ENCODE data around the gene SLC15A3.

Gene SLC15A3

DNA sequence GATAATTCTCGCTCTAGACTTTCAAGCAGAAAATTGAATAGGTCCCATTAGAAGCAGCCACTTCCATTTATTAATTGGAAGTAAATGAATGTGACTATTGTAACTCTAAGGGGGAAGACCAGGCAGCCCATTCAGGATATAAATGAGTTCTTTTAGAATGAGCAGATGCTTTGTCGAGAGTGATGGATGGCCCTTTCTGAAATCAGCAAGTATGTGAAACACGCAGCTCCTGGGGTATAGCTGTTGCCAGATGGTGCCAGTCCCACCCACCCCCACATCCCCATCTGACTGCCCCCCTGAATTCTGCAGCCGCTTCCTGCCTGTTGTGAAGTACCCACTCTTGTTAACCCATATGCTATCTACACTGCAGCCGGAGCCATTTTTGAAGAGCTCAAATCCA is 3.7 kb downstream of the SLC15A3 start:
- peaks cover 0 to 17% (median 3%) of the 10 kb centered on the region in 3 experiments for H3K27me3 ChIP-seq (ENCODE audit: control insufficient read depth in 3 of 3, insufficient read depth in 3 of 3, low read depth in 1 of 3, low read length in 3 of 3)
- H4K8ac ChIP-seq (ENCODE audit: low read depth, low read length): no peak overlapping the region
- no peak overlapping the region for H3K23ac ChIP-seq (ENCODE audit: low read depth, low read length, poor library complexity)
- DNase-seq (ENCODE audit: low spot score): no peak
- no peak overlapping the region for H3K4me3 ChIP-seq (ENCODE audit: low read length in 2 of 2)
- H3K14ac ChIP-seq (ENCODE audit: low read length): no peak overlapping the region
- peak overlapping the region; percentile 1 for H2AK5ac ChIP-seq (ENCODE audit: low read depth, low read length)
- peaks cover 2% of the 10 kb centered on the region for H3K79me1 ChIP-seq (ENCODE audit: low read depth, low read length)
- H3K18ac ChIP-seq (ENCODE audit: low read length): peak overlapping the region; percentile 1
- peaks cover 21 to 22% of the 10 kb centered on the region in 2 donors for H3K4me1 ChIP-seq (ENCODE audit: control insufficient read depth in 2 of 2, insufficient read depth in 1 of 2, low read depth in 1 of 2, low read length in 2 of 2)
- H3K4me2 ChIP-seq (ENCODE audit: insufficient read depth, low read length, poor library complexity, severe bottlenecking): no peak overlapping the region
- H2BK15ac ChIP-seq (ENCODE audit: low read length): no peak overlapping the region
- H3K9ac ChIP-seq (ENCODE audit: low read depth, low read length, poor library complexity): no peak overlapping the region
- H2BK5ac ChIP-seq (ENCODE audit: low read length): no peak overlapping the region
- no peak overlapping the region for H2BK12ac ChIP-seq (ENCODE audit: low read length)
- peak overlapping the region; percentile 8 for H3K27ac ChIP-seq (replicated peaks; ENCODE audit: low read length)
- no peaks in the 10 kb centered on the region for H3K36me3 ChIP-seq (replicated peaks in 1 of 2; ENCODE audit: control insufficient read depth in 2 of 2, insufficient read depth in 2 of 2, low read length in 2 of 2)
- no peak overlapping the region for H2AFZ ChIP-seq (ENCODE audit: low read length)
- no peak overlapping the region for H4K91ac ChIP-seq (ENCODE audit: low read depth, low read length, poor library complexity)
- H2BK120ac ChIP-seq (ENCODE audit: low read depth, low read length): no peak overlapping the region
- H3K9me3 ChIP-seq (replicated peaks in 1 of 2; ENCODE audit: control insufficient read depth in 2 of 2, insufficient read depth in 1 of 2, low read depth in 1 of 2, low read length in 2 of 2): no peaks in the 10 kb centered on the region
- no CpG with 5 or more reads among the region's 5 CpGs for WGBS, 2 donors (ENCODE audit: extremely low coverage in 2 of 2, insufficient read length in 2 of 2, insufficient replicate concordance in 1 of 2)
- no peak overlapping the region for H3K4ac ChIP-seq (ENCODE audit: low read length)

DNA sequence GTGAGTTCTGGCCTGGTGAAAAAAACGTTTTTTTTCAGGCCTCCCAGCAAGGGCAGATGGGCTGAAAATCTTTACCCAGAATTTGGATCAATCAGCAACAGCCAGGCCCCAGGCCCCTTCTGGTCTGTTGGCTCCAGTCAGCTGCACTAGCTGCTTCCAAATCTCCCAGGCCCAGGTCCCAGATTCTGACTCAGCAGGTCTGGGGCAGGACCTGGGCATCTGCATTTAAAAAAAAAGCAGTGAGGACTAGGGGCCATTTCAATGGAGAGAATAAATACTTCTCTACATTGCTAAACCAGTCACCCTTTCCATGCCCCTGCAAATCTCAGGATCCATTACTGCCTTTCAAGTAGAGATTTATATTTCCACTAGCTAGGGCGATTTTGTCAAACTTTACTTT is 4.3 kb downstream of the SLC15A3 start:
- Histone ChIP-seq H2AK5ac (ENCODE audit: low read depth, low read length) (no peak overlapping the region), H3K23ac (ENCODE audit: low read depth, low read length, poor library complexity) (no peak overlapping the region), H2BK120ac (ENCODE audit: low read depth, low read length) (no peak overlapping the region), H2BK15ac (ENCODE audit: low read length) (no peak overlapping the region), H3K4ac (ENCODE audit: low read length) (no peak overlapping the region), H2AFZ (ENCODE audit: low read length) (no peak overlapping the region), H2BK5ac (ENCODE audit: low read length) (no peak overlapping the region), H3K9me3 (replicated peaks in 1 of 2; ENCODE audit: control insufficient read depth in 2 of 2, insufficient read depth in 1 of 2, low read depth in 1 of 2, low read length in 2 of 2) (no peaks in the 10 kb centered on the region), H3K36me3 (replicated peaks in 1 of 2; ENCODE audit: control insufficient read depth in 2 of 2, insufficient read depth in 2 of 2, low read length in 2 of 2) (no peaks in the 10 kb centered on the region), H3K9ac (ENCODE audit: low read depth, low read length, poor library complexity) (peak overlapping the region; percentile 25), H4K8ac (ENCODE audit: low read depth, low read length) (no peak overlapping the region), H3K27me3 (ENCODE audit: control insufficient read depth in 3 of 3, insufficient read depth in 3 of 3, low read depth in 1 of 3, low read length in 3 of 3) (peaks cover 0 to 17% (median 3%) of the 10 kb centered on the region in 3 experiments), H2BK12ac (ENCODE audit: low read length) (no peak overlapping the region), H3K4me1 (ENCODE audit: control insufficient read depth in 2 of 2, insufficient read depth in 1 of 2, low read depth in 1 of 2, low read length in 2 of 2) (peaks cover 21 to 22% of the 10 kb centered on the region in 2 donors), H3K18ac (ENCODE audit: low read length) (no peak overlapping the region), H3K27ac (replicated peaks; ENCODE audit: low read length) (peak overlapping the region; percentile 67), H3K4me2 (ENCODE audit: insufficient read depth, low read length, poor library complexity, severe bottlenecking) (no peak overlapping the region), H3K14ac (ENCODE audit: low read length) (no peak overlapping the region), H4K91ac (ENCODE audit: low read depth, low read length, poor library complexity) (no peak overlapping the region), H3K79me1 (ENCODE audit: low read depth, low read length) (peaks cover 2% of the 10 kb centered on the region), H3K4me3 (ENCODE audit: low read length in 2 of 2) (no peak overlapping the region)
- WGBS, 2 donors (ENCODE audit: extremely low coverage in 2 of 2, insufficient read length in 2 of 2, insufficient replicate concordance in 1 of 2): no CpG with 5 or more reads among the region's 2 CpGs
- no peak for DNase-seq (ENCODE audit: low spot score)

DNA sequence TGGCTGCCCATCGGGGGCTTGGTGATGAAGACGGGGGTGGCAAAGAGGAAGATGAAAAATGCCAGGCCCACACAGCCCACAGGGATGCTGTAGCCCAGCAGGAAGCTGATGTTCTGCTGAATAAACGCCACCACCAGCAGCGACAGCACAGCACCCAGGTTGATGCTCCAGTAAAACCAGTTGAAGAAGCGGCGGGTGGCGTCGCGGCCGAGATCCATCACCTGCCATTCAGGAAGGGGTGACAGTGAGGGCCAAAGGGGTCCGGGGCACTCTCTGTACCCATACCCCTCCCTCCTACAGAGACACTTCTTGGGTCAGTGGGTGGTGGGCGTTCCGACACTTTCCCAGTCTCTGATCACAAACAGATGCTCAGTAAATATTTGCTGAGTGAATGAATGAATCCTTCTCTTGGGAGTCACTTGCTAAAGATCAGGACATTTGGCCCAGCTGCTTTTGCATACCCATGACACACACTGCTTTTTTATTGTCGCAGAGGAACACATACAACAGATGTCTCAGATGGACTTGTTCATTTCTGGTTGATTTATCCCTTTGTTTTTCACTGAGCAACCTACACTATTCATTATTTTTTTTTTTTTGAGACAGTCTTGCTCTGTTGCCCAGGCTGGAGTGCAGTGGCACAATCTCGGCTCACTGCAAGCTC is 5.2 kb downstream of the SLC15A3 start:
- WGBS, 2 donors (ENCODE audit: extremely low coverage in 2 of 2, insufficient read length in 2 of 2, insufficient replicate concordance in 1 of 2): no CpG with 5 or more reads among the region's 15 CpGs
- no peak overlapping the region for H3K4ac ChIP-seq (ENCODE audit: low read length)

DNA sequence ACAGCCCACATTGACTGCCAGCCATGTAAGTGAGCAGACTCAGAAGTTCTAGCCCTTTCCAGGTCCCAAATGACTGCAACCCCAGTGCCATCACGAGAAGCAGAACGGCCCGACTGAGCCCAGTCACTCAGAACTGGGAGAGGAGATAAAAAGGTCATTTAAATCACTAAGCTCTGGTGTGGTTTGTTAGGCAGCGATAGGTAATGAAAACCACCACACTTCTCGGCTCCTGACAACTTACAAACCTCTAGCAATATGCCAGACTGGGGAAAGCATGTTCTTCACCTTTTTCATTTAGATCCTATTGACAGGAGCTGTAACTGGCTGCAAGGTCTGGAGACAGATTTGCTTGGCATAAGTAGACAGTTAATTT is 6.7 kb downstream of the SLC15A3 start:
- no CpG with 5 or more reads among the region's 5 CpGs for WGBS, 2 donors (ENCODE audit: extremely low coverage in 2 of 2, insufficient read length in 2 of 2, insufficient replicate concordance in 1 of 2)

More for the DNA sequence above, 5.2 kb downstream of the SLC15A3 start:
- Histone ChIP-seq H2BK120ac (ENCODE audit: low read depth, low read length) (no peak overlapping the region), H3K9ac (ENCODE audit: low read depth, low read length, poor library complexity) (no peak overlapping the region), H3K18ac (ENCODE audit: low read length) (peak overlapping the region; percentile 72), H4K8ac (ENCODE audit: low read depth, low read length) (no peak overlapping the region), H2BK5ac (ENCODE audit: low read length) (no peak overlapping the region), H2AFZ (ENCODE audit: low read length) (no peak overlapping the region), H3K27ac (replicated peaks; ENCODE audit: low read length) (no peak overlapping the region), H4K91ac (ENCODE audit: low read depth, low read length, poor library complexity) (no peak overlapping the region), H3K9me3 (replicated peaks in 1 of 2; ENCODE audit: control insufficient read depth in 2 of 2, insufficient read depth in 1 of 2, low read depth in 1 of 2, low read length in 2 of 2) (no peaks in the 10 kb centered on the region), H3K23ac (ENCODE audit: low read depth, low read length, poor library complexity) (no peak overlapping the region), H3K79me1 (ENCODE audit: low read depth, low read length) (peaks cover 2% of the 10 kb centered on the region), H3K4me1 (ENCODE audit: control insufficient read depth in 2 of 2, insufficient read depth in 1 of 2, low read depth in 1 of 2, low read length in 2 of 2) (peaks cover 15 to 16% of the 10 kb centered on the region in 2 donors), H2BK15ac (ENCODE audit: low read length) (peak overlapping the region; percentile 60), H2AK5ac (ENCODE audit: low read depth, low read length) (no peak overlapping the region), H3K27me3 (ENCODE audit: control insufficient read depth in 3 of 3, insufficient read depth in 3 of 3, low read depth in 1 of 3, low read length in 3 of 3) (peaks cover 0 to 16% (median 3%) of the 10 kb centered on the region in 3 experiments), H3K4me2 (ENCODE audit: insufficient read depth, low read length, poor library complexity, severe bottlenecking) (no peak overlapping the region), H3K4me3 (ENCODE audit: low read length in 2 of 2) (no peak overlapping the region), H3K36me3 (replicated peaks in 1 of 2; ENCODE audit: control insufficient read depth in 2 of 2, insufficient read depth in 2 of 2, low read length in 2 of 2) (no peaks in the 10 kb centered on the region), H3K14ac (ENCODE audit: low read length) (no peak overlapping the region), H2BK12ac (ENCODE audit: low read length) (no peak overlapping the region)
- no peak for DNase-seq (ENCODE audit: low spot score)

More for the DNA sequence above, 6.7 kb downstream of the SLC15A3 start:
- H3K27me3 ChIP-seq (ENCODE audit: control insufficient read depth in 3 of 3, insufficient read depth in 3 of 3, low read depth in 1 of 3, low read length in 3 of 3): peaks cover 0 to 3% (median 0%) of the 10 kb centered on the region in 3 experiments
- H3K4me1 ChIP-seq (ENCODE audit: control insufficient read depth in 2 of 2, insufficient read depth in 1 of 2, low read depth in 1 of 2, low read length in 2 of 2): peaks cover 11 to 13% of the 10 kb centered on the region in 2 donors
- no peak overlapping the region for H3K4ac ChIP-seq (ENCODE audit: low read length)
- no peak overlapping the region for H2BK5ac ChIP-seq (ENCODE audit: low read length)
- H2AFZ ChIP-seq (ENCODE audit: low read length): no peak overlapping the region
- H2BK15ac ChIP-seq (ENCODE audit: low read length): no peak overlapping the region
- no peak overlapping the region for H3K9ac ChIP-seq (ENCODE audit: low read depth, low read length, poor library complexity)
- no peak overlapping the region for H2BK12ac ChIP-seq (ENCODE audit: low read length)
- H3K23ac ChIP-seq (ENCODE audit: low read depth, low read length, poor library complexity): no peak overlapping the region
- no peaks in the 10 kb centered on the region for H3K79me1 ChIP-seq (ENCODE audit: low read depth, low read length)
- no peak for DNase-seq (ENCODE audit: low spot score)
- H3K4me3 ChIP-seq (ENCODE audit: low read length in 2 of 2): no peak overlapping the region
- no peak overlapping the region for H2BK120ac ChIP-seq (ENCODE audit: low read depth, low read length)
- H2AK5ac ChIP-seq (ENCODE audit: low read depth, low read length): no peak overlapping the region
- H3K36me3 ChIP-seq (replicated peaks in 1 of 2; ENCODE audit: control insufficient read depth in 2 of 2, insufficient read depth in 2 of 2, low read length in 2 of 2): no peaks in the 10 kb centered on the region
- no peak overlapping the region for H3K18ac ChIP-seq (ENCODE audit: low read length)
- no peak overlapping the region for H3K27ac ChIP-seq (replicated peaks; ENCODE audit: low read length)
- H4K8ac ChIP-seq (ENCODE audit: low read depth, low read length): no peak overlapping the region
- no peak overlapping the region for H4K91ac ChIP-seq (ENCODE audit: low read depth, low read length, poor library complexity)
- H3K14ac ChIP-seq (ENCODE audit: low read length): no peak overlapping the region
- no peak overlapping the region for H3K4me2 ChIP-seq (ENCODE audit: insufficient read depth, low read length, poor library complexity, severe bottlenecking)
- no peaks in the 10 kb centered on the region for H3K9me3 ChIP-seq (replicated peaks in 1 of 2; ENCODE audit: control insufficient read depth in 2 of 2, insufficient read depth in 1 of 2, low read depth in 1 of 2, low read length in 2 of 2)

All from neuronal stem cell (in vitro differentiated cells).